Stimulated activated CD8-positive, alpha-beta memory T cell treated with anti-CD3 and anti-CD28 coated beads, Interleukin-12 subunit alpha, Interleukin-12 subunit beta, amount 100 ng/mL, for 1 hour (primary cell): Measurements from ENCODE around the gene C1QTNF6.
"Not testable (repeated sequence)": the region's sequence is repeated elsewhere in the genome, so short reads cannot be mapped to it uniquely, and the experiment has no call there.

Experiments
- DNase-seq: peaks from one replicate; pipeline ENCODE4 v3.0.0-alpha.2; 2020; ENCODE audit warnings: low read depth

The C1QTNF6 gene

DNA sequence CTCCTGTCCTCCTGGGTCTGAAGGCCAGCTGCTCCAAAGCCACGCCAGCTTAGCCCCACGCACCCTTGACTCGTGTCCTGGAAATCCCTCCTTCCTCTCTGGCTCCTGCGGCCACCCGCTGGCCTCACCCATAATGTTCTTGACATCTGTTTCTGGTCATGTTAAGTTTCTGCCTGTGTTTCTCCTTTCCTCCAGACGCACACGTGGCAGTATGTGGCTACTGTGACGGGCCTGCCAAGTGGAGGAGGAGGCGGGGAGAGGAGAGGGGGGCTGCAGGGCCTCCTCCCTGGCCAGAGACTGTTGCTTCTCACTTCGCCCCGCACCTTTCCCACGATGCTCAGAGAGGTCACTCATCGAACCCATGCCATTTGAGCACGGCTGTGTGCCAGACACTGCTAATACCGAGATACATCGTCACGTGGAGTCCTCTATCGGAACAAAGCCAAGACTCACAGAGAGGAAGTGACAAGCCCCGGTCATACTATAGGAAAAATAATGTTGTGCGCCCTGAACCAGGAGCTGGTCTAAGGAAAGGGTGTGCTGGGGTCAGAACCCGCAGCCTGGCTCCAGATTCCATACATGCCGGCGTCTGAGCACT lies 11.5 kb downstream of the C1QTNF6 start:
- DNase-seq, result no peak

DNA sequence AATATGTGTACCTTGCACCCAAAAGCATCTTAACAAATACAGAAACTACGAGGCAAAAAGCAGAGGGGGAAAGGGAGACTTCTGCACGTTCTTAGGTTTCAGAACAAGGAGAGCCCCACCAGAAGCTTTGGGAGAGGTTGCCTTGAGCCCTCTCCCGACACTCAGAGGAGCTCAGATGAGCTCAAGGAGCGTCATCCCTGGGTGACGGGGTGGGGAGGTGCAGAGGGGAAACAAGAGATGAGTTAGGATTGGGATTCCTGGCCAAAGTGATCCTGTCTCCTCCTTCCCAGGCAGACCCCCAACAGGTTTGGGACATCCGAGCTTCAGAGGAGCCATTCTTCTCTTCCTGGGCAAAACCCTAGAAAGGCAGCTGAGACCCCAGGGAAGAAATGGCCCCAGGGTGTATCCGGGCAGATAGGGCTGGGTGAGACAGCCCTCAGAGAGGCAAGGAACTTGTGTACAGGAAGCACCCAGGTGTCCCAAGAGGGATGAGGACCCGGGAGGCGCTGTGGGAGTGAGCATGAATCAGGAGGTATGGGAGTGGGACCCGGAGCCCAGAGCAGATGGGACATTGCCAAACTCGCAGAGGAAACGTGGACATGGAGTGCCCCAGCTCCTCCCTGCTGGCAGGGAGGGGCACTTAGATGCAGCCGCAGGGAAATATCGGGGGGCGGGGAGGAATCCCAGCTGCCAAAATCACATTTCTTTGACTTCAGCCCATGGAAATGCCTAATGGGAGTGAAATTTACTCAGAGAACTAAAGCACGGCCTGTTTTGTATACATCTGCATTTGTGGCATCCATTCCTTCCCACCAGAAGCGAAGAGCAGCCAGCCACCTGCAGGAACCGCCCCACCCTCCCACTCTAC lies 12.4 kb downstream of the C1QTNF6 start:
- no peak for DNase-seq

GRCh38 chr22:37174964-37175363 lies 13.1 kb downstream of the C1QTNF6 start:
- DNase-seq, result no peak

DNA sequence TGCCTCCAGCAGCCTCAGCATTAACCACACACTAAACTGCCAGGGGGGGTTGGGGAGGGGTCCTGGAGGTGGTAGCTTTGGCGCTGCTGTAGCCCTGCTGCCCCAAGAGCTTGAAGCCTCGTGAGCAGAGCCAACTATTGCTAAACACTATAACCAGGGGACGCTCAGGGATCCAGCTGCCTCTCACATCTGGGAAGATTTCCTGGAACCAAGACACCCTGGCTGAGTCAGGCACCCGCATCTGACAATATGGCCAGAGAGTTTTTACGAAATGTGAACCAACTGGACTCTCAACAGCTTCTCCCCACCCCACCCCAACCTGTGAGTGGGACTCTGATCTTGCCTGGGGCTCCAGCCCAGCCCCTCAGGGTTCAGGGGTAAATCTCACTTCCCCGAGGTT lies 14.3 kb downstream of the C1QTNF6 start:
- no peak for DNase-seq

GRCh38 chr22:37172266-37173245 lies 15.5 kb downstream of the C1QTNF6 start:
- no peak for DNase-seq

DNA sequence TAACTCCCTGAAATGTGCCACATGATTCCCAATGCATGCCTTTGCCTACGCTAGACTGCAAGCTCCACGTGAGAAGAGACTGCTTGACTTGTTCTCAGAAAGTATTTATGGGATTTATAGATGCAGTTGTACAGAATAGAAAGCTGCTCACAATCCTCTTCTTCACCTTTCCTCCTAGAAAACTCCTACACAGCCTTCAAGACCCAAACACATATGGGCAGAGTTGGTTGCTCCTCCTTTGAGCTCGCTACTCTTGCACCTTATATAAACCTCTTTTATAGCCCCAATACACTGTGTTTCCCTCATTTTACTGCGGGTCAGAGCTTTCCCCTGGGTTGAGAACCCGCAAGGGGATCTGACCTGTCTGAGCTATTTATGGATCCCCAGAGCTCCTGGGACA lies 16.4 kb downstream of the C1QTNF6 start:
- no peak for DNase-seq

GRCh38 chr22:37170689-37171405 lies 17.2 kb downstream of the C1QTNF6 start:
- DNase-seq, result not testable (repeated sequence)

- no peak for DNase-seq
Observed at GRCh38 chr22:37169947-37170688, 17.9 kb downstream of the C1QTNF6 start.

DNA sequence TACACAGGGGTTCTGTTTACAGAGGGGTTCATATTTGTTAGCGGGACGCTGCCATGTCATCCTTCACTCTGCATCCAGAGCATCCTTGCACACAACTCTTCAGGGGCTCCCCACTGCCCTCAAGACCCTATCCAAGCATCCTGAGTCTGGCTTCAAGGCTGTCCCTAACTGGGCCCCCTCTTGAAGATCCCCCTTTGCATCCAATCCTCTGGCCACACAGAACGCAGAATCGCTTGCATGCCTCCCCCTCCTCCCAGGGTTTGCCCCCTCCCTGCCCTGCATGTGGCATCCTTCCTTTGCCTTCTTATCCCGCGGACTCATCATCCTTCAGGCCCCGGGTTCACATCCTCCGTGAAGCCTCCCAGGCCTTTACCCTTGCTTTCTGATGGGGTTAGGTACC lies 18.6 kb downstream of the C1QTNF6 start:
- no peak for DNase-seq

- DNase-seq, result no peak
Observed at GRCh38 chr22:37167981-37168647, 19.9 kb downstream of the C1QTNF6 start.

DNA sequence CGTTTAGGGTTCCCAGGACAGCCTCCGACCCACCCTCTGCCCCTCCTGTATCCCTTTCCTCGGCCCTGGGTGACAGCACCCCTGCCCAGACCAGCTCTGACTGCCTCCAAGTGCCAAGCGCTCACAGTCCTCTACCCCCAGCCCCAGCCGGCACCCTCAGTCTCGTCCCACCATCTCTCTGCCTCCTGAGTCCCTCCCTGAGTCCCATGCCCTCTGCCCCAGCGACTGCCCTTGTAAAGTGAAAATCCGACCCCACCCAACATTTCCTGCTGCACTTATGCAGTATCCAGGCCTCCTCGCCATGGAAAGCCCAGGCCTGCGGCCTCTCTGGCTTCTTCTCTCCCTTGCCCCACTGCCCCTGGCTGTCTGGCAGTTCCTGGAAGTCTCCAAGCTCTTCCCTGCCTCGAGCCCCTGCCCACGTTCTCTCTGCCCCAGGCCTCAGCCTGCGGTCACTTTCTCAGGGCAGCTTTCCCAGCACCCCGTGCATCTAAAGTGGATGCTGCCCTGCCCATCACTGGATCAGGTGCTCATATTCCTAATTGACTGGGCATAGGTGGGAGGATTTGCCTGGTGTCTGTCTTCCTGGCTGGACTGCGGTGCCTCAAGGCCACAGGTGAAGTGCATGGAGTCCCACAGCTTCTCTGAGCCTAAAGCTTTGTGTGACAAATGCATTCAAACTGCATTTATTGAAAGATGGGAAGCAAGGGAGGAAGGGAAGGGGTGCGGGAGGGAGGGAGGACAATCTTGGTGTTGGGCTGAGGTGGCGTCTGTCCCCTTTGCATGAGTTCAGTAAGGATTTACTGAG lies 20.7 kb downstream of the C1QTNF6 start:
- DNase-seq, result no peak

- peak; percentile 75 for DNase-seq
Observed at GRCh38 chr22:37166675-37167066, 21.4 kb downstream of the C1QTNF6 start.

- no peak for DNase-seq
Observed at GRCh38 chr22:37165940-37166674, 21.9 kb downstream of the C1QTNF6 start.

GRCh38 chr22:37165066-37165465 lies 23.0 kb downstream of the C1QTNF6 start:
- DNase-seq, result no peak

GRCh38 chr22:37164505-37164887 lies 23.6 kb downstream of the C1QTNF6 start:
- no peak for DNase-seq

GRCh38 chr22:37163575-37164504 lies 24.2 kb downstream of the C1QTNF6 start:
- no peak for DNase-seq

- DNase-seq, result no peak
Observed at GRCh38 chr22:37163096-37163489, 25.0 kb downstream of the C1QTNF6 start.
